NCI-H1436 (cell line): ENCODE measurements around the gene ALG1L2.
"Not testable (repeated sequence)": the region's sequence is repeated elsewhere in the genome, so short reads cannot be mapped to it uniquely, and the experiment has no call there.

Experiments
- DNase-seq: peaks from one replicate; lab custom pipeline; 2025; lab: John Stamatoyannopoulos, UW

Gene ALG1L2

DNA sequence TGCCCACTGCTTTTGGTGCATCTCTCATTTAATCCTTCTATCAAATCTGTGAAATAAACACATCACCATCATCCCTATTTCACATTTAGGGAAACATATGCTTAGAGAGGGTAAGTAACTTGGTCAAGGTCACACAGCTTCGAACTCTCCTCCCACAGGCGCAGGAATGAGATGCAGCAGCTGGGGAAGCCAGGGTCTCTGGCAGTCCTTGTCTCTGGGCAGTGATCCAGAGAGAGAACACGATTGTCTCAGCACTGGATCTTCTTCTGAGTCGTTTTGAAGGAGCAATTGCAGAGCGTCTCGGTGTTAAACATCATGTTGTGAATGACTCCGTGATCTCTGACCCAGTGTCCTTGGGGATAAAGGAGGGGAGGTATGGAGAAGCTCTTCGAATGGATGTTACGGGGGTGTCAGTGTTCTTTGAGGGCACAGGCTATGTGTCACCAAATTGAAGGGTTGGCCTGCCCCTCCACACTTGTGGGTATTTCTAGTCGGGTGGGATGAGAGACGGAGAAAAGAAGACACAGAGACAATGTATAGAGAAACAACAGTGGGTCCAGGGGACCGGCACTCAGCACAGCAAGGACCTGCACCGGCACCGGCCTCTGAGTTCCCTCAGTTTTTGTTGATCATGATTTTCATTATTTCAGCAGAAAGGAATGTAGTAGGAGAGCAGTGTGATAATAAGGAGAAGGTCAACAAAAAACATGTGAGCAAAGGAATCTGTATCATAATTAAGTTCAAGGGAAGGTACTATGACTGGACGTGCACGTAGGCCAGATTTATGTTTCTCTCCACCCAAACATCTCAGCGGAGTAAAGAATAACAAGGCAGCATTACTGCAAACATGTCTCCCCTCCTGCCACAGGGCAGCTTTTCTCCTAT, 41.5 kb downstream of the ALG1L2 start:
- DNase-seq, result not testable (repeated sequence)

DNA sequence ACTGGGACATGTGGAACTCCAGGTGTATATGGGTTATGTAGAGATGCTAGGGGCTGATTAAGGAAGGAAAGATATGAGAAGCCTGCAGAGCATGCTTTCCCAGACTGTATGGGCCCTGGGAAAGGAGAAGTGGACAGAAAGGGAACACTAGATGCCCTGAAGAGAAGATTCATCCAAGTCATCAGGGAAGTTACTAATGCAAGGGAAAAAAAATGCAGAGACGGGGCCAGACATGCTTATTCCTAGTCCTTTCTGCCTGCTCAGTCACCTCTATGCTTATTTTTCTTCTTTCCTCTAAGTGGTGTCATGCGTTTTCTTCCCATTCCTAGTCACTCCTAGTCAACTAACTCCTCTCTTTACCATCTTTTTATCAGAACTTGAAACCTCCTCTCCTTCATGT, 43.8 kb downstream of the ALG1L2 start:
- DNase-seq, result not testable (repeated sequence)

- not testable (repeated sequence) for DNase-seq
Measured at GRCh38 chr3:130136337-130136736, 54.7 kb downstream of the ALG1L2 start.

DNA sequence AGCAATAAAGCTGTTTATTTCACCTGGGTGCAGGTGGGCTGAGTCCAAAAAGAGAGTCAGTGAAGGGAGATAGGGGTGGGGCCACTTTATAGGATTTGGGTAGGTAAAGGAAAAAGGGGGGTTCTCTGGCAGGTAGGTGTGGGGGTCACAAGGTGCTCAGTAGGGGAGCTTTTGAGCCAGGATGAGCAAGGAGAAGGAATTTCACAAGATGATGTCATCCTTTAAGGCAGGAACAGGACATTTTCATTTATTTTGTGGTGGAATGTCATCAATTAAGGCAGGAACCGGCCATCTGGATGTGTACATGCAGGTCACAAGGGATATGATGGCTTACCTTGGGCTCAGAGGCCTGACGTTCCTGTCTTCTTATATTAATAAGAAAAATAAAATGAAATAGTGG, 56.1 kb downstream of the ALG1L2 start:
- DNase-seq, result not testable (repeated sequence)

DNA sequence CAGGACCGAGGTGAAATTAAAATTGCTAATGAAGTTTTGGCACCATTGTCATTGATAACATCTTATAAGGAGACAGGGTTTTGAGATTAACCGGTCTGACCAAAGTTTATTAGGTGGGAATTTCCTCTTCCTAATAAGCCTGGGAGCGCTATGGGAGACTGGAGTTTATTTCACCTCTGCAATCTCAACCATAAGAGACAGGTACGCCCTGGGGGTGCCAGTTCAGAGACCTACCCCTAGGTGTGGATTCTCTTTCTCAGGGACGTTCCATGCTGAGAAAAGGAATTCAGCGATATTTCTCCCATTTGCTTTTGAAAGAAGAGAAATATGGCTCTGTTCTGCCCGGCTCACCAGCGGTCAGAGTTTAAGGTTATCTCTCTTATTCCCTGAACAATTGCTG, 57.4 kb downstream of the ALG1L2 start:
- not testable (repeated sequence) for DNase-seq

DNA sequence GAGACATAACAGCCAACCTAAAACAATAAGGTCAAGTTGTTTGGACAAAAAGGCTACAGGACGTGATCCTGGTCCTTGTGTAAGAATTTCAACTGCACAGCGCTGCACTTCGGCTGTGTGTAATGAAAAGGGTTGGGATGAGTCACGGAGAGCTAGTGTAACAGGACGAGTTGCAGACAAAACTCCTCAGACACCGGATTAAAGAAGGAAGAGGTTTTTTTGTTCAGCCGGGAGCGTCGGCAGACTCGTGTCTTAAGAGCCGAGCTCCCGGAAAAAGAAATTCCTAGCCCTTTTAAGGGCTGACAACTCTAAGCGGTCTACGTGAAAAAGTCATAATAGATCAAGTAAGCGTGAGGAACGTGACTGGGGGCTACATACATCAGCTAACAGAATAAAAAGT, 59.1 kb downstream of the ALG1L2 start:
- DNase-seq, result not testable (repeated sequence)

GRCh38 chr3:130143648-130144327, 62.2 kb downstream of the ALG1L2 start:
- DNase-seq, result not testable (repeated sequence)

DNA sequence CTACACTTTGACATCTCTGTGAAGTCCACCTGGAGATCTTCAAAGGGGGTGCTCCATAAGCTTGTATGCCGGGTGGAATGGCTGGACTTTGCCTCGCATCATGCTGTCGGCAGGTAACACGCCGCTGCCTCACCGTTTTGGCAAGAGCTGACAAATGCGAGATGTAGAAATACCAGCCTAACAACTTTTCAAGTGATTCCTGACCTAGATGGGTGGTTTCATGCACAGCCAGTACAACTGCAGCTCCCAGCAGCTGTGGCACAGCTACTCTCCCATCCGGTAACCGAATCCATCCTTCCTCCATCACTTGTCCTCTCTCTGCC, 62.7 kb downstream of the ALG1L2 start:
- DNase-seq, result not testable (repeated sequence)

DNA sequence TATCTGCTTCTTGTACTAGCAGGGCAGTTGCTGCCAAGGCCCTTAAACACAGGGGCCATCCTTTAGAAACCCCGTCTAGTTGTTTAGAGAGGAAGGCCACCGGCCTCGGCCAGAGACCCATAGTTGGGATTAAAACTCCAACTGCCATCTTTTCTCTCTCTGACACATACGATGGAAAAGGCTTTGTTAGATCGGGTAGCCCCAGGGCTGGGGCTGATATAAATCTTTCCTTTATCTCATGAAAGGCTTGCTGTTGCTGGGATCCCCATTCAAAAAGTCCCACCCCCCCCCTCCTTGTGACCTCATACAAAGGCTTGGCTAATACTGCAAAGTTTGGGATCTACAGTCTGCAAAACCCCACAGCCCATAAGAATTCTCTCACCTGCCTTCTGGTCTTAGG, 63.8 kb downstream of the ALG1L2 start:
- DNase-seq, result not testable (repeated sequence)

DNA sequence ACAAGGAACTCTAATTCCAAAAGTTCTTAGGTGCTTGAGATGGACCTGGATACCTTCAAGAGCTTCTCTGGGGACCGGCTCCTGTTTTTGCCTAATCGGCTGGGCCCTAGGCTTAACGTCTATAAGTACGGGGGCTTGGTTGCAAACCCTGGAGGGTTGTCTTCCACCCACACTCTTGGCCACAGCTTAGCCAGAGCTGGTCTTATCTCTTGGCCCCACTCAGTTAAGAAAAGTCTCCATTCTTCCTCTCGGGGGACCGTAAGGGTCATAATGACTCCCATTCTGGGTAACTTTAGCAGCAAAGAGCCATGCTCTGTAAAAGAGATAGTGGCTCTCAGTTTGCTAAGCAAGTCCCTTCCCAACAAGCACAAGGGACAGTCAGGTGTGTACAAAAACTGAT, 64.8 kb downstream of the ALG1L2 start:
- DNase-seq, result not testable (repeated sequence)
